RWPE1 (cell line): Measurements from ENCODE around the gene SUSD2.
"Not testable (repeated sequence)": the region's sequence is repeated elsewhere in the genome, so short reads cannot be mapped to it uniquely, and the experiment has no call there.

Experiments used
- CTCF ChIA-PET: fragments of 350-600 bp; sonication (Branson Sonifier 250); formaldehyde crosslinking; extraction: SDS; loops from one replicate; lab custom pipeline; 2021; lab: Yijun Ruan, JAX
- POLR2A ChIA-PET: fragments of 400-600 bp; formaldehyde crosslinking; extraction: SDS; loops from one replicate; lab custom pipeline; 2020; ENCODE audit warnings: antibody characterized with exemption; ENCODE audit not compliant: low non-redundant PET; lab: Yijun Ruan, JAX
- DNase-seq: peaks from one replicate; pipeline ENCODE4 v3.0.0; 2012; ENCODE audit warnings: low spot score
- H3K27ac ChIP-seq: fragments of 450-650 bp; 2 replicates; pipeline ENCODE4 v1.5.1; 2017
- CTCF ChIP-seq: fragments of 450-650 bp; conservative IDR thresholded peaks from 2 replicates; pipeline ENCODE4 v1.5.1; 2017; ENCODE audit warnings: low read depth, mild to moderate bottlenecking

Gene SUSD2

DNA sequence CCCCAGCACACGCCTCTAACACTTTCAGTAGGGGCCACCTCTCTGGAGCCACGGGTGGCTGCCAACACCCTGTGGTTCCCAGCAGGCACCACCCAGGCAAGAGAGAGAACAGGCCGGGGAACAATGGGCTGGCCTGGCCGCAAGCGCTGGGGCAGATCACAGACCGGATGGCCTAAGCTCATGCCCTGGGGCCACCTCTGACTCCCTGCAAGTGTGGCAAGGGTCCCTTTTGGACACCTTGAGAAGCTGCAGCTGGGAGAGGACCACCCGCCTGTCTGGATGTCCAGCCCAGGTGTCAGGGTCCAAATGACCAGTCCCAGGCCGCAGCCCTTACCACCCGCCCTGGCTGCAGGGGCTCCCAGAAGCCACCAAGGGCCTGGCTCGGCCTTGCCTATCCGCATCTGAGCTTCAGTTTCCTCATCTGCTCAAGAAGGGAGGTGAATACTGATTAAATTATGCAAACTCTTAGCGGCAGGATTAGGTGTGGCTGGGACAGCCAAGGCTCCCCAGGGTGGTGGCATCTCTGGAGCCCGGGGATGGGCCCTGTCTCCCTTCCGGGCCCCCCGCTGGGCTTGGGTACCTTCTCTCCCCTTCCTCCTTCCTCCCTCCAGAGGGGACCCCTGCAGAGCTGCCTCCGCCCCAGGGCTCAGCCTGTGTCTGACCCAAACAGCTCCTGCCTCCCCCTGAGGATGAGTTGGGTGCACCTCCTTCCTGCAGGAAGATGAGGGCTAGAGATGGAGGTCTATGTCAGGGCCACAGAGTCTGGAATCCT lies 785 bp upstream of the SUSD2 start:
- ChIA-PET CTCF (interaction anchor here (0.5 to 1.8 kb wide), 3 partner anchors 9 to 992 kb away, joined by 4 to 6 read pairs (median 5); no protein-coding TSS in a partner anchor), POLR2A (no interaction called here)
- no peak for TF ChIP-seq CTCF
- H3K27ac ChIP-seq = peak overlapping the region; percentile 64
- no peak for DNase-seq

GRCh38 chr22:24181996-24182899 lies 961 bp downstream of the SUSD2 start:
- no peak for TF ChIP-seq CTCF
- CTCF ChIA-PET = no interaction called here
- POLR2A ChIA-PET = no interaction called here
- H3K27ac ChIP-seq = peak overlapping the region; percentile 64
- DNase-seq = no peak

DNA sequence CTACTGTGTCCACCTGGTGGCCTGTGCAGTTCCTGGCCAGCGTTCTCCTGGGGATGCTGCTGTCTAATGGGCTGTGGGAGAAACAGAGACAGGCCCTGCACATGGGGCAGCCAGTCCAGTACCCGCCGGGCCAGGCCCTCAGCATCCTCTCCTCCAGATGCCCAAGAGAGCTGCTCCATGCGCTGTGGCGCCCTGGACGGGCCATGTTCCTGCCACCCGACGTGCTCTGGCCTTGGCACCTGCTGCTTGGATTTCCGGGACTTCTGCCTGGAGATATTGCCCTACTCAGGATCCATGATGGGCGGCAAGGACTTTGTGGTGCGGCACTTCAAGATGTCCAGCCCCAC lies 1.6 kb downstream of the SUSD2 start:
- CTCF ChIA-PET, H3K27ac ChIP-seq, POLR2A ChIA-PET, DNase-seq: not testable (repeated sequence)

GRCh38 chr22:24183321-24184031 lies 2.2 kb downstream of the SUSD2 start:
- ChIA-PET CTCF (no interaction called here), POLR2A (no interaction called here)
- TF ChIP-seq CTCF = no peak
- no peak overlapping the region for H3K27ac ChIP-seq
- no peak for DNase-seq

DNA sequence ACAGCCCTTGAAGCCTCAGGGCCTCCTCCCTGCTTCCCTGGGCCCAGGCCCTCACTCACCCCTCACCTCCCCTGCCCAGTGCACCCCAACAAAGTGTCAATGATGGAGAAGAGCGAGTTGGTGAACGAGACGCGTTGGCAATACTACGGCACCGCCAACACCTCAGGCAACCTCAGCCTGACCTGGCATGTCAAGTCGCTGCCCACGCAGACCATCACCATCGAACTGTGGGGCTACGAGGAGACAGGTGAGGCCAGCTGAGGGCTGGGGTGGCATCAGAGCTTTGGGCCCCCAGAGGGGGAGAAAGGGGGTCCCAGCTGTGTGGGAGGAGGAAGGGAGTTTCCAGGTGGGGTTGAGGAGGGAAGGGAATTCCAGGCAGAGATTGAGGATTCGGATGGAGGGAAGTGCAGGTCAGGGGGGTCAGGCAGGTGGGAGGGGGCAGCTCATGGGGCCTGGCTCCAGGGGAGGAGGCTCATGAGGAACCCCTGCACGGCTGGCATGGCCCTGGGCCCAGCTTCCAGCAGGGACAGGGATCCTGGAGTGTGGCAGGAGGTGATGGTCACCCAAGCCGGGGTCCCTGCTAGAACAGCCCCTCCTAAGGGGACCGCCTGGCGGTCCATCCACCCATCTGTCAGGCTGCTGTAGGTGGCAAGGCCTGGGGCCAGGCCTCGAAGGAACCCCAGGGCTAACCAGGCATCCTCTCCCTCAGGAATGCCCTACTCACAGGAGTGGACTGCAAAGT lies 2.9 kb downstream of the SUSD2 start:
- ChIA-PET CTCF (no interaction called here), POLR2A (no interaction called here)
- no peak for TF ChIP-seq CTCF
- DNase-seq = no peak
- no peak overlapping the region for H3K27ac ChIP-seq

DNA sequence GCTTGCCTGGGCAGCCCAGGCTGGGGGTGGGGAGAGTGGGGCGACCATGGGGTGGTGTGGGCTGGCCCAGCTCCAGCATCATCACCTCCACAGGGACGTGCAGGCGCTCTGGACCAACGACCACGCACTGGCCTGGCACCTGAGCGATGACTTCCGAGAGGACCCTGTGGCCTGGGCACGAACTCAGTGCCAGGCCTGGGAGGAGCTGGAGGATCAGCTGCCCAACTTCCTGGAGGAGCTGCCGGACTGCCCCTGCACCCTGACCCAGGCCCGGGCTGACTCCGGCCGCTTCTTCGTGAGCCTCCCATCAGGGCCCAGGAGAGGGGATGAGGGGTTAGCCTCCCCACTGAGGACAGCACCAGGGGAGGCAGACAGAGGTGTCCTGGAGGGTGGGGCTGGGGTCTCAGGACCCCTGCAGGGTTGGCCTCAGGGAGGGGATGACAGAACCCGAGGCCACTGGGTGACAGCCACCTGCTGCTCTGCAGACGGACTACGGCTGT lies 3.8 kb downstream of the SUSD2 start:
- ChIA-PET POLR2A (no interaction called here), CTCF (no interaction called here)
- H3K27ac ChIP-seq = no peak overlapping the region
- no peak for TF ChIP-seq CTCF
- no peak for DNase-seq
